GM18951 (cell line): ENCODE measurements around the gene SIAH2.

Experiments used
- POLR2A ChIP-seq: IDR thresholded peaks from 4 replicates; pipeline ENCODE4 v1.6.1; 2011; ENCODE audit warnings: mild to moderate bottlenecking; ENCODE audit not compliant: insufficient read length, insufficient read depth; ENCODE audit errors: extremely low read depth
- in situ Hi-C: fragments of 300-500 bp; cut with MboI; formaldehyde crosslinking; loops from one replicate; pipeline ENCODE4 v1.12.0; 2022; ENCODE audit warnings: low sequenced_read_pairs, mixed read lengths, inconsistent platforms; ENCODE audit not compliant: unreplicated experiment

SIAH2 gene

DNA sequence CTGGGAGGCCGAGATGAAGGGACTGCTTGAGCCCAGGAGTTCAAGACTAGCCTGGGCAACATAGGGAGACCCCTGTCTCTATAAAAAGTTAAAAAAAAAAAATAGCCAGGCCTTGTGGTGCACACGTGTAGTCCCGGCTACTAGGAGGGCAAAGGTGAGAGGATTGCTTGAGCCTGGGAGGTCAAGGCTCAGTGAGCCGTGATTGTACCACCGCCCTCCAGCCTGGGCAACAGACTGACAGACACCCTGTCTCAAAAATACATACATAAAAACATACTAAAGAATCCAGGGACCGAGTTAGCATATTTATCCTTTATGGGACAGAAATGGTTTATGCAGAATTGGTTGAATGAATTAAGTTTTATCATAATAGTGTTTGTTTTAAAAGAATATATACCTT lies 13.7 kb downstream of the SIAH2 start:
- in situ Hi-C loops, result no loop called here
- no peak for TF ChIP-seq POLR2A

DNA sequence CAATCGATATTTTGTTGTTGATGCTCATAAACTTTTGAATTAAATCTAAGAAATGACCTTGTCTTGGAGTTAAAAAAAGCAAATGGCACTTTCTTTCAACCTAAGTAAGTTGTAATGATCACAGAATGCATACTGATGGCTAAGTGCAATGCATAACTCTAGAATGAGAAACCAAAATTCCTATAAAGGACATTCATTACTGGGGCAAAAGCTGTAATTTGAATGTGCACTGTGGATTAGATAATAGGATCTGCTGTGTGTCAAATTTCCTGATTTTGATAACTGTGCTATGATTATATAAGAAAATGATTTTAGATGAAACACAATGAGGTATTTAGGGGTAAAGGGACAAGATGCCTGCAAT lies 14.3 kb downstream of the SIAH2 start:
- no peak for TF ChIP-seq POLR2A
- in situ Hi-C loops, result no loop called here

DNA sequence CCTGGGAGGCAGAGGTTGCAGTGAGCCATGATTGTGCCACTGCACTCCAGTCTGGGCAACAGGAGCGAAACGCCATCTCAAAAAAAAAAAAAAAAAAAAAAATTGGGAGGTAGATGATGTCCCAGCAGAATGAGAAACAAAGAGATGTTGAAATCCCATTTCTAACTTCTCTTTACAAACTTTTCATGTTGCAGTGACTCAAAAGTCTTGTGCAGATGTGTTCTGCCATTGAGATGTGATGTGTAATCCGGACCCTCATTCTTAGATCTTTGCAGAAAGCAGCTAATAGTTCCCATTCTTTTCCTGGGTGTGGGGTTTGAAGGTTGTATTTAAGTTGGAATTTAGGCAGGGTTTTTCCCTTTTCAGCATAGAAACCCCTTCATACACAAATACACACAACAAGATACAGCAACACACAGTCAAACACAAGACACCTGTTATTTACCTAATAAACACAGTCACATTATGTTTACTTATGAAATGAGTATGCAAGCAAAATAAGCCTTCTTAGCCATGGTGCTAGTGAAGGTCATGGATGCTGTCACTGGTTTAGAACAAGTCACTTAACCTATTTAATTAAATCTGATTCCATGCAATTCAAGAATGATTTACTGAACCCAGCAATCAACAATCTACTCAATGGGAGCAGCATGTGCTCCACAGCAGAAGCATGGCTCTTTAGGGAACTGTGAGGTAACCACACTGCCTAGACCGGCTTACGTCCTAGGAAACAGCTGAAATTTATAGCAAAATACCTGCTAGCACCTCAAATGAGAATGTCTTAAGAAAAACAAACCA lies 14.9 kb downstream of the SIAH2 start:
- in situ Hi-C loops, result no loop called here

DNA sequence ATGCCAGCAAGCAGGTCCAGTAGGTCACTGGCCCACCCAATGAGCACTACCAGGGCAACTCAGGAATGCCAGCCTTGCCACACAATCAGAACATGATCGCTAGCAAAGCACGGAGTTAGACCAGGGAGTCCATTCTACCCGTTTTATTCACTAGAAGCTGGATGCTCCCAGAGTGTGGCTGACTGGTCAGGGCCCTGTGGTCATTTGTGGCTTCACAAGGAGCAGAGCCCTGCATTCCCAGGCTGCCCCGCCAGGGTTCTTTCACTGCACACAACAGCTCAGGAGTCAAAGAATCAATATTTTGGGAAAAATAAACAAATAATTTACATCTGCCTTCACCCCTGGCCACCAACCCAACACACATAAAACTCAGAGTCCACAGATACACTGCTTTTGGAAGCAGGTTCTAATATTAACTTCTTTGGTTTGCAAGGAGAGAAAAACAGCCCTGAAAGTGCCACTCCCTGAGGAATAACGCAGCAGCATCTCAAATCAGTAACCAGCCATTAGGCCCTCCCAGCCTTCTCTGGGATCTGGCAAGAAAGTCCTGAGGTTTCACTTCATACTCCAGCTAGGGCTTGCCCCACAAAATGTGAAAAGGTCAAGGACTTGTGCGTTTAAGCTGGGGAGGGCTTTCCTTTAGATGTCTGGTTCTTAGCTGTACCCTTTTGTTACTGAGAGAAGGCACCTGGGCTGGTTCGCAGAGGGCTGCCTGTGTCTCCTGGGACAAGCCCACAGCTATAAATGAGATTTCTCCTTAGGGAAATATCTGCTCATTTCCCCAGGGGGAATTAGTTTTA lies 16.0 kb downstream of the SIAH2 start:
- no peak for TF ChIP-seq POLR2A
- in situ Hi-C loops, result no loop called here

More for the DNA sequence above, 14.9 kb downstream of the SIAH2 start:
- TF ChIP-seq POLR2A, result no peak

DNA sequence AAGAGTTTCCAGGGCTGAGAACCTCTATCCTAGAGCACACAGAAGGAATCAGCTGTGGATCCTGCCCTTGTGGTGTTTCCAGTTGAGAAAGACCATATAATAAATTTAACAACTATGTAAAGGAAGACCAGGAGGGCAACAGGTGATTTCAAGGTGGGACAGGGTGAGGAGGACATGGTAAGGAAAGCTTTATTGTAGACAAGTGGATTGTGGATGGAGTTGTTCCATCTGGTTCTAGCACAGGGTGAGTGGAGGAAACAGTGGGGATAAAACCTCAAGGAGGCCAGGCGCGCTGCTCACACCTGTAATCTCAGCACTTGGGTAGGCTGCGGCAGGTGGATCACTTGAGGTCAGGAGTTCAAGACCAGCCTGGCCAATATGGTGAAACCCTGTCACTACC lies 17.1 kb downstream of the SIAH2 start:
- TF ChIP-seq POLR2A, result no peak
- in situ Hi-C loops, result no loop called here

DNA sequence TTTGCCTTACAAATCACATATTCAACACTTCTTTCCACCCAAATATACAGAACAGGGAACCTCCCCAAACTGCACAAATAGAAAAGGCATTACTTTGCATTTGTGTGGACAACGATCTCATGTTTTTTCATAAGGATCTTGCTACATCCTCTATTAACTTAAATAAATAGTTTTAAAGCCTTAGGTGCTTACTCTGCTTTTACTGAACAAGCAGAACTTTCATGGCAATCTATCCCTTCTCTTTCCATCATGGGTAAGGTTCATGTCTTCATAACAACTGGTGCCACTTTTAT lies 18.1 kb downstream of the SIAH2 start:
- no peak for TF ChIP-seq POLR2A
- in situ Hi-C loops, result no loop called here

DNA sequence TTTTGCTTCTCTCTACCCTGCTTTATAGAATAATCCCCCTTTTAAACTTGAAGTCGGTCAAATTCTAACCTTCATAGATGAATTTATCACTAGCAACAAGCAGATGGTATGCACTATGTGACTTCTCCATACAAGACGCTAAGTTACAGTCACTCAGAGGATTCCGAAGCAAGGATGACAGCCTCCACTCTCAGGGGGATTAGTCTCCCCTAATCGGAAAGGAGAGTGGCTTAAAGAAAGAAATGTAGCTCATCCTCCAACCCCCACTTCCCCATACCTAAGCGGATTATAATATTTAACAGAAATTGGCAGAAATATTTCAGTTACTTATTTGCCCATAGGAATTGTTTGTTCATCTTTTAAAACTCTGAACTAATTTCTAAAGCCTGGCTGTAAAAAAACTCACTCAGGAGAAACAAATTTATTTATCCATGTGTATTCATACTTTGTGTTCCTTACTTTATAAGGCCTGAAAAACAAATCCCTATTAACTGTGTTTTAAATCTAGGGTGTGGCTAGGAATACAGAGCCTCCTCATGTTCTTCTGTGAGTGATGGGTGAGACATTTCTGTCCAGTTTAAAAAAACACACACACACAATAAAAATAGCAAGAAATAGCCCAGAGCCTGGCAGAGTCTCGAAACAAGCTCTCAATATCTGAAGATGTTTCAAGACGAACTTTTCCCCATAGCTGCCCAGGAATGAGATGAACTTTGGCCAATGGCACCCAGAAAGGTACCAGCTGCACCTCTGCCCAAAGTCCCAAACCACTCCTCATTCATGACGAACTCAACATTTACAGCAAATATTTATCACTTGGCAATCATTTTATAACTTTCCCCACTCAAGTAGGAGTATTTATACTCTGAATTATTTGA lies 18.7 kb downstream of the SIAH2 start:
- in situ Hi-C loops, result no loop called here

DNA sequence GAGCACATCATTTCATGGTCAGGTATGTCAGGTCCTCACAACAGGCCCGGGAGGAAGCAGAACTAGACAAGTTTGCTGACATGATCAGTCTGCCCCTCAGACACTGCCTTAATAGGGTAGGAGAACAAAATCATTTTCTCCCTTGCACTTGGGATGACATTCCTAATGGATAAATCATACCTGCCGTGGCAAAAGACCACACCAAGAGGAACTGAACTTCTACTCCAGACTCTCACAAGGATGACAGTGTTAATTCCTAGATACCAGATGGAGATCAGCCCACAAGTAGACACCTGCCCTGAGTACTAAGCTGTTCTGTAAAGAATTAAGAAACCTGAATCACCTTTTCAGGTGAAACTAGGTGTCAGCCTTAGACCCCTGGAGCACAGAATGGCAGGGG lies 19.5 kb downstream of the SIAH2 start:
- in situ Hi-C loops, result no loop called here
- no peak for TF ChIP-seq POLR2A

More for the DNA sequence above, 18.7 kb downstream of the SIAH2 start:
- no peak for TF ChIP-seq POLR2A

DNA sequence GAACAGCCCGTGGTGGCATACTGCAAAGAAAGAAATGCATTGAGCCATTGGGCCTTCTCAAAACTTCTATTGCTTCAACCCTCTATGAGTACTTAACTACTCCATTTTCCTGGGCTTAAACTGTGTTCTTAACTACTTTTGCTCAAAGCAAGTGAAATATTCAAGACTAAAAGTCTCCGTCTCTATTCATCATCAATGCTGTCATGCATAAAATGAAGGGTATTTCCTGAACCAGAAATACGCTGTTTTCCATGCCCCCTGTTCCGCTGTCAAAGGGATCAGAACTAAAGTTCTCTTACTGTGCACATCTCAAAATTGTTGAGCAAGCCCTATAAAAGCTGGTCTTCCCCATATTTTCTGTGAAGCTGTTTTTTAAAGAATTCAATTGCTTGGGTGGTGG lies 20.3 kb downstream of the SIAH2 start:
- no peak for TF ChIP-seq POLR2A
- in situ Hi-C loops, result no loop called here

DNA sequence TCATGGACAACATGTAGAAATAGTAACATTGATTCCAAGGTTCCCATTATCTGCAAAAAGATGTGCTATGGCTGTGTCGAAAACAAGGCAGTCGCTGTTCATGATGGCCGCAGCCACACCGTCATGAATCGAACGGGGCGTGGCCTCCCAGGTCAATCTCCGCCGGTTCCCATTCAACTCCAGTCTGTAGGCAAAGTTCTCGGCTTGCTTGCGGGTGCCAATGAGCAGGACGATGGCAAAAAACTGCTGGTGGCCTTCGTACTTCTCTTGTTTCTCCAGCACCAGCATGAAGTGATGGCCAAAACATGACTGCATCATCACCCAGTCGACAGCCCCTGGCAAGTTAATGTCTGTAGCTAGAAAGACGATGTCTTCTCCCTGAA lies 20.8 kb downstream of the SIAH2 start:
- in situ Hi-C loops, result no loop called here
- no peak for TF ChIP-seq POLR2A

DNA sequence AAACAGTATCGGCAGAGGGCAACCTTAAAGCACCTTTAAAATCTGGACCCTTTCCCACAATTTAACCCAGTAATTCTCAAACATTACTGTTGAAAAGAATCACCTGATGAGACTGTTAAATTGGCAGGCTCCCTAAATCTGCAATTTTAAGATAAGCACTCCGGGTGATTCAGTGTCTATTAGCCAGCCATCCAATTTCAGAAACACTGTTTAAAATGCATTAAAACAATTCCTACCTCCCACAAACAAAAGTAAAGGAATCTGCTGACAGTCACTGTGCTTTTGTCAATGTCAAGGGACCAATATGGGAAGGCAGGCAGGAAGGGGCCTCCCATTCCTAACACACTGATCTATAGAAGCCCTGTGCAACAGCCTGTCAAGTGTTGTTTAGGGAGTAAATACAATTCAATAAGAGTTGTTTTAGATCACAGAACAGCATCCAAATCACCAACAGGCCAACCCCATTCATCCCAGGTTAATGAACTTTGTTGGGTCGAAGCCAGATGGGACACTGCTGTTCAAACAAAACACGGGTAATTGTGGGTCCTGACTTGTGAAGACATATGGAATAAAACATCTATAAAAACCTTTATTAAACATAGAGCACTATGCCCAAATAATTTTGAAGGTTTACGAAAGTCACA lies 21.4 kb downstream of the SIAH2 start:
- in situ Hi-C loops, result no loop called here
- TF ChIP-seq POLR2A, result no peak

DNA sequence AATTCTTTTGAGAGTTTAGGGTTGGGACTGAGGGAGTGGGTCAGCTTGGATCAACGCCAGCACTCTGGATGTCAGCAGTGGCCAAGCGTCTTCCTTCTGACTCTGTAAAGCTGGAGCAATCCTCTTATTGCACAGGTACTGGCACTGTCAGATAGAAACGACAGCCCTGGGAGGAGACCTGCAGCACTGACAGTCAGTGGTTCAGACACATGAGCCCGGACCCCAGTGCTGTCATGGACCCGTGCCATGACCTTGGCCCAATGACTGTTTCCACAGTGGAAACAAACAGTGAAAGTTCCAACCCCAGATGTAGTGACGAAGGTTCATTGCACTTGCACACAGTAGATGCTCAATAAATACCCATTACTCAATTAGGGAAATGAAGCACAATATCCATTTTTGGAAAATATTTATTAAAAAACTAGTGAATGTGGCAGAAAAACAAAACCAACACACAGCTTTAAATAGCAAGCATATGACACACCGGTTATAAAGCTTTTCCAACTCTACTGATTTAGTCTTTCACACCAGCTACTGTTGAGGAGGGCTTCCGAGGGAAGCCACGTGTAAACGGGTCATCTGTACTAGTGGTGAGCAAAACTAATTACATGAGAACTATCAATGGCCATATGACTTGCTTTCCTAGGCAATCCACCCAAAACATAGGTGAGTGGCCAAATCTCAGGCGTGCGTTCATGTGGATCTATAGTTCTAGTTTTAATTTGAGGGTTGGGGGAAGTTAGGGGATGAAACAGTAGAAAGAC lies 22.1 kb downstream of the SIAH2 start:
- in situ Hi-C loops, result no loop called here
- no peak for TF ChIP-seq POLR2A
